ENCODE measurements around the gene FAT4. TPM values are rescaled to one million over a fixed set of nuclear protein-coding genes. Genes with fewer than 3 reads are reported as not detected.

The FAT4 gene
- total RNA-seq, 1 experiment from 2014 or later: 0.71 TPM

GRCh38 chr4:125265846-125266245, 48.9 kb upstream of the FAT4 start:
- no peaks in the 10 kb centered on the region for H3K4me1 ChIP-seq (ENCODE audit: control insufficient read depth in 1 of 2, insufficient read depth in 2 of 2, low read length in 2 of 2)
- no peaks in the 10 kb centered on the region for H3K9me2 ChIP-seq (ENCODE audit: insufficient read depth)
- no peak overlapping the region for H3K9ac ChIP-seq (ENCODE audit: low read length)
- no peak overlapping the region for H3K4me3 ChIP-seq (replicated peaks in 1 of 2; ENCODE audit: low read depth in 1 of 2, low read length in 2 of 2)
- no peaks in the 10 kb centered on the region for H3K79me2 ChIP-seq (ENCODE audit: insufficient read depth, low read length)
- intact Hi-C loops (cut with micrococcal nuclease): no loop called here
- H2AFZ ChIP-seq (ENCODE audit: low read depth, low read length, poor library complexity, severe bottlenecking): no peak overlapping the region
- ChIA-PET RAD21 (ENCODE audit: low non-redundant PET in 1 of 2, low total read pairs in 2 of 2, uncharacterized antibody in 2 of 2, unreplicated experiment in 2 of 2) (no interaction called here), CTCF (no interaction called here), POLR2A (no interaction called here)
- no TSS peak for BruUV-seq (replicated peaks)
- H3K27me3 ChIP-seq (ENCODE audit: insufficient read depth, low read length): no peaks in the 10 kb centered on the region
- ATAC-seq: no peak
- H3K36me3 ChIP-seq (ENCODE audit: control insufficient read depth in 1 of 2, insufficient read depth in 2 of 2, low read length in 2 of 2): no peaks in the 10 kb centered on the region
- no peak overlapping the region for H3K27ac ChIP-seq (ENCODE audit: low read depth, low read length)
- no peak for DNase-seq (ENCODE audit: low read depth, low spot score)
- TF ChIP-seq CTCF (IDR thresholded peaks at IDR 0.05 in 2 of 3, conservative IDR thresholded peaks at IDR 0.05 in 1 of 3; ENCODE audit: borderline replicate concordance in 1 of 3, insufficient read depth in 1 of 3, low read depth in 2 of 3, low read length in 2 of 3): no peak
- no peaks in the 10 kb centered on the region for H3K9me3 ChIP-seq (ENCODE audit: control insufficient read depth in 1 of 2, insufficient read depth in 1 of 2, low read depth in 1 of 2, low read length in 2 of 2)
- H4K20me1 ChIP-seq (ENCODE audit: insufficient read depth): no peaks in the 10 kb centered on the region
- H3K4me2 ChIP-seq (ENCODE audit: low read length): no peak overlapping the region

- intact Hi-C loops (cut with micrococcal nuclease): no loop called here
- TF ChIP-seq EGR1 (IDR thresholded peaks at IDR 0.05; ENCODE audit: low read depth): no peak
- TF ChIP-seq REST (IDR thresholded peaks at IDR 0.05; ENCODE audit: low read depth): no peak
- TF ChIP-seq YY1 (IDR thresholded peaks at IDR 0.05; ENCODE audit: extremely low read depth, insufficient replicate concordance, low read depth, low read length): no peak
- ChIA-PET CTCF (no interaction called here), RAD21 (ENCODE audit: low non-redundant PET in 1 of 2, low total read pairs in 2 of 2, uncharacterized antibody in 2 of 2, unreplicated experiment in 2 of 2) (no interaction called here), POLR2A (no interaction called here)
- no peak overlapping the region for H3K9ac ChIP-seq (ENCODE audit: low read length)
- H3K9me2 ChIP-seq (ENCODE audit: insufficient read depth): no peaks in the 10 kb centered on the region
- no peak overlapping the region for H3K27ac ChIP-seq (ENCODE audit: low read depth, low read length)
- no peaks in the 10 kb centered on the region for H3K9me3 ChIP-seq (ENCODE audit: control insufficient read depth in 1 of 2, insufficient read depth in 1 of 2, low read depth in 1 of 2, low read length in 2 of 2)
- no peaks in the 10 kb centered on the region for H3K27me3 ChIP-seq (ENCODE audit: insufficient read depth, low read length)
- H3K36me3 ChIP-seq (ENCODE audit: control insufficient read depth in 1 of 2, insufficient read depth in 2 of 2, low read length in 2 of 2): no peaks in the 10 kb centered on the region
- H3K4me3 ChIP-seq (replicated peaks in 1 of 2; ENCODE audit: low read depth in 1 of 2, low read length in 2 of 2): no peak overlapping the region
- no peaks in the 10 kb centered on the region for H3K4me1 ChIP-seq (ENCODE audit: control insufficient read depth in 1 of 2, insufficient read depth in 2 of 2, low read length in 2 of 2)
- no TSS peak for BruUV-seq (replicated peaks)
- no peaks in the 10 kb centered on the region for H4K20me1 ChIP-seq (ENCODE audit: insufficient read depth)
- DNase-seq (ENCODE audit: low read depth, low spot score): no peak
- ATAC-seq: no peak
- no peak overlapping the region for H2AFZ ChIP-seq (ENCODE audit: low read depth, low read length, poor library complexity, severe bottlenecking)
- no peaks in the 10 kb centered on the region for H3K79me2 ChIP-seq (ENCODE audit: insufficient read depth, low read length)
- H3K4me2 ChIP-seq (ENCODE audit: low read length): no peak overlapping the region
These were observed 47.7 kb upstream of the FAT4 start for GRCh38 chr4:125266901-125267604.

Data from HCT116 (cell line).